Neutrophil (primary cell): Measurements from ENCODE around the gene CRIP1.
A peak's percentile ranks its signal among the peaks of the same experiment; 100 is the strongest.

Experiments used
- H3K27ac ChIP-seq: fragments of 200-600 bp; sonication (generic); 2 replicates; pipeline ENCODE4 v1.5.1; 2016; ENCODE audit warnings: mild to moderate bottlenecking, moderate library complexity
- H3K27me3 ChIP-seq: fragments of 200-600 bp; sonication (generic); 2 replicates; pipeline ENCODE4 v1.6.0; 2016; ENCODE audit warnings: mild to moderate bottlenecking
- H3K36me3 ChIP-seq: fragments of 200-600 bp; sonication (generic); 2 replicates; pipeline ENCODE4 v1.5.1; 2017
- H3K4me1 ChIP-seq, 2 experiments: fragments of 200-600 bp in 1 of 2; sonication (generic) in 1 of 2; 1 replicate in 1 of 2; 2 replicates in 1 of 2; pipeline versions ENCODE4 v1.5.1 to v1.6.1; 2013 to 2016; ENCODE audit warnings: low read depth in 1 of 2, low read length in 1 of 2, mild to moderate bottlenecking in 1 of 2, moderate library complexity in 1 of 2; ENCODE audit not compliant: control insufficient read depth in 1 of 2, insufficient read depth in 1 of 2
- H3K4me3 ChIP-seq, 2 experiments: fragments of 200-600 bp in 1 of 2; sonication (generic) in 1 of 2; 1 replicate in 1 of 2; 2 replicates in 1 of 2; pipeline ENCODE4 v1.5.1; 2013 to 2016; ENCODE audit warnings: low read depth in 1 of 2, low read length in 1 of 2, mild to moderate bottlenecking in 1 of 2, moderate library complexity in 1 of 2
- H3K9me3 ChIP-seq: fragments of 200-600 bp; sonication (generic); 2 replicates; pipeline ENCODE4 v1.5.1; 2016
- TF ChIP-seq, protein P1 (sequence below): fragments of 200-600 bp; sonication (generic); IDR thresholded peaks from 2 replicates; pipeline ENCODE4 v1.5.1; 2016; ENCODE audit warnings: antibody characterized with exemption

Gene CRIP1

DNA sequence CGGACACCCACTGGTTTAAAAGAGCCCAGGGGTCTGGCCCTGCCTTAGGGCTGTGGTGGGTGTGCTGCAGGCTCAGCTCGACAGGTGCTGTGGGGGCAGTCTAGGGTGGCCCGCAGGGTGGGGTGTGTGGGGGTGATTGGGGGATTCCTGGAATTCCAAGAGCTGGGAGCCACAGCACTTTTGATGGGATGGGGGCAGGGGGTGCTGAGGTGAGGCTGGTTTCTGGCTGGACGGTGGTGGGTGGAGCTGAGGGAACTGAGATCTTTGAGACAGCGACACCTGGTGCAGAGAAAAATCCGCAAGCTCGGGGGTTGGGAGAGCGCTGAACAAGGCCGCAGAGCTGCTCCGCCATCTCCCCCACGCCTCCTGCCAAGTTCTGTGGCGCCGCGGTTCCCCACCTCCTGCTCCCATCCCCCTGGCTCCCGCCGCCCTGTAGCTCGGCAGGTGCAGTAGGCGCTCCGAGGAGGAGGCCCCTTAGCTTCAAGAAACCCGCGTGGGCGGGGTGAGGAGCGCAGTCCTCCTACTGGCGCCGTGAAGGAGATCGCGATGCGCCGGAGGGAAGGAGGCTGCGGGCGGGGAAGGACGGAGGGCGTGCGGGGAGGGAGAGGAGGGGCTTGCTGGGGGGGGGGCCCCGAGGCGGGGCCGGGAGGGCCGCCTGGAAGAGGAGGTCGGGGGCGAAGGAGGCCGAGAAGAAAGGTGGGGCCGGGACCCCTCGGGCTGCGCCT, 3.0 kb downstream of the CRIP1 start:
- Histone ChIP-seq H3K9me3 (no peaks in the 10 kb centered on the region), H3K4me1 (peaks cover 32 to 47% of the 10 kb centered on the region in 2 experiments), H3K4me3 (peak overlapping the region; percentile 81 to 97), H3K27me3 (peaks cover 43% of the 10 kb centered on the region), H3K36me3 (no peaks in the 10 kb centered on the region), H3K27ac (peak overlapping the region; percentile 96)
- TF ChIP-seq, protein P1, sequence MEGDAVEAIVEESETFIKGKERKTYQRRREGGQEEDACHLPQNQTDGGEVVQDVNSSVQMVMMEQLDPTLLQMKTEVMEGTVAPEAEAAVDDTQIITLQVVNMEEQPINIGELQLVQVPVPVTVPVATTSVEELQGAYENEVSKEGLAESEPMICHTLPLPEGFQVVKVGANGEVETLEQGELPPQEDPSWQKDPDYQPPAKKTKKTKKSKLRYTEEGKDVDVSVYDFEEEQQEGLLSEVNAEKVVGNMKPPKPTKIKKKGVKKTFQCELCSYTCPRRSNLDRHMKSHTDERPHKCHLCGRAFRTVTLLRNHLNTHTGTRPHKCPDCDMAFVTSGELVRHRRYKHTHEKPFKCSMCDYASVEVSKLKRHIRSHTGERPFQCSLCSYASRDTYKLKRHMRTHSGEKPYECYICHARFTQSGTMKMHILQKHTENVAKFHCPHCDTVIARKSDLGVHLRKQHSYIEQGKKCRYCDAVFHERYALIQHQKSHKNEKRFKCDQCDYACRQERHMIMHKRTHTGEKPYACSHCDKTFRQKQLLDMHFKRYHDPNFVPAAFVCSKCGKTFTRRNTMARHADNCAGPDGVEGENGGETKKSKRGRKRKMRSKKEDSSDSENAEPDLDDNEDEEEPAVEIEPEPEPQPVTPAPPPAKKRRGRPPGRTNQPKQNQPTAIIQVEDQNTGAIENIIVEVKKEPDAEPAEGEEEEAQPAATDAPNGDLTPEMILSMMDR = peak; percentile 46

DNA sequence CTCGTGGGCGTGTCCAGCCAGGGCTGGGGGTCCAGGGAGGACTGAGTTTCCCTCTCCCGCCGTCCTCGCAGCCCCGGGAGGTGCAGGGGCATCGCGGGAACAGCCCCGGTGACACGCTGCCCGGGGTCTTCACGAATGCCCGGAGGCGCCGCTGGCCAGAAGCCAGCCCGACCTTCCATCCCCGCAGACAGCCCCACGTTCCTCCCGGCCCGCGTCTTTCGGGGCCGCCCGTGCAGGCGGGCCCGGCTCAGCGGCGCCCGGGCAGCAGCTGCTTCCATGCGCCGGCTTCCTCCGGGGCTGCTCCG, 3.5 kb downstream of the CRIP1 start:
- peak overlapping the region; percentile 81 to 97 for H3K4me3 ChIP-seq
- H3K27ac ChIP-seq = peak overlapping the region; percentile 96
- H3K4me1 ChIP-seq = peaks cover 32 to 47% of the 10 kb centered on the region in 2 experiments

DNA sequence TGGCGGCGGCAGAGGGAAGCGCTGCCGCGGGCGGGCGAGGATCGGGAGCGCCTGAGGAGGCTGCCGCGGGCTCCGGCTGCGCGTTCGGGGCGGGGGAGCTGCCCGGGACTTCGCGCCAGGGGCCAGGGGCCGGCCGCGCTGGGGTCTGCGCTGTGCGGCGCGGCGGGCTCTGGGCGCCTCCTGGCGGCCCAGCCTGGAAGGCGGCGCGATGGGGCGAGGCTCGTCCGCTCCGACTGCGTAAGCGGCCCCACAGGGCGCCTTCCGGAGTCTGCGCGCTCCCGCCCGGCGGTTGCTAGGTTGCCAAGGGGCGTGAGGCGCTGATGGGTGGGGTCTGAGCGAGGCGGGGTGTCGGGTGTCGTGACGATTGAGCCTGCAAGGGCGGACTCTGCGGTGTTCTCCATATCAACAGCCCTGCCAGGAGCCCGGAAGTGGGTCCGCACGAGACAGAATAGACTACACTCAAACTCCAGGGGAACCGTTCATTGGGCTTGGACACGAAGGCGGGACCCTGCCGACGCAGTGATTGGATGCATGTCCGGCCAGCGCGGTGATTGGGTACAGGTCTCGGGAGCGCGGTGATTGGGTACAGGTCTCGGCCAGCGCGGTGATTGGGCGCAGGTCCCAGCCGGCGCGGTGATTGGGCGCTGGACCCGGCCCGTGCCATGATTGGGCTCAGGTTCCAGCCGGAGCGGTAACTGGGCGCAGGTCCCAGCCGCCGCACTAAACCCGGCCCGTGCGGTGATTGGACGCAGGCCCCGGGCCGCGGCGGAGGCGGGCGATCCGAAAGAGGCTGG, 4.1 kb downstream of the CRIP1 start, which contains the start of gene TEDC1:
Gene TEDC1 (plus strand): TSS at position 675 of the 794 bp plus-strand sequence. CDS start 130 bp downstream, outside the sequence.
- TF ChIP-seq, protein P1 = peak; percentile 96
- Histone ChIP-seq H3K9me3 (no peaks in the 10 kb centered on the region), H3K36me3 (no peaks in the 10 kb centered on the region), H3K27ac (peak within 1 kb of the TSS; percentile 96), H3K27me3 (peaks cover 32% of the 10 kb centered on the region), H3K4me3 (peak within 1 kb of the TSS; percentile 81 to 97), H3K4me1 (peaks cover 32 to 47% of the 10 kb centered on the region in 2 experiments)

More for the DNA sequence above, 3.5 kb downstream of the CRIP1 start:
- peaks cover 38% of the 10 kb centered on the region for H3K27me3 ChIP-seq
- H3K9me3 ChIP-seq = no peaks in the 10 kb centered on the region
- H3K36me3 ChIP-seq = no peaks in the 10 kb centered on the region
- TF ChIP-seq, protein P1 = no peak

DNA sequence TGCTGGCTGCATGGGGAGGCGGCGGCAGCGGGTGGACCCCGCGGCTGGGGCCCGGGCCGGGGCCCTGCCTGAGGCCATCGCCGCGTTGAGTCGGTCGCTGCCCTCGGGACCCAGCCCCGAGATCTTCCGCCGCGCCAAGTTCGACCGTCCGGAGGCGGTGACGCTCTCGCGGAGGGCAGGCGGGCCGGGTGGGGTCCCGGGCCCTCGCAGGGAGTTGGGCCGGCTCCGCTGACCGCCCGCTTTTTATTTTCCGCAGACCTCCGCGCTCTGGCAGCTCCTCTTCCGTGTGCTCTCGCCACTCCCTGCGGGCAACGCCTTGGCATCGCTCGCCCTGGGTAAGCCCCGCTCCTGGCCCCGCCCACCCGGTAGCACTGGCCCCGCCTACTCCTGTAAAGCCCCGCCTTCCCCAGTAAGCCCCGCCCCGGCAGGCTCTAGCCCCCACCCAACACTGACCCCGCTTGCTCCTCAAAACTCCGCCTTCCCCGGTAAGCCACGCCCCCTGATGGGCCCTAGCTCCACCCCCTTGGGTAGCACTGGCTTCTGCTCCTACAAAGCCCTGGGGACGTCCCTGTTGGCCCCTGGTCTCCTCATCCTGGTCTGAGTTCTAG, 4.8 kb downstream of the CRIP1 start:
- TF ChIP-seq, protein P1 = no peak
- H3K4me1 ChIP-seq = peaks cover 32 to 44% of the 10 kb centered on the region in 2 experiments
- peak overlapping the region; percentile 96 for H3K27ac ChIP-seq

DNA sequence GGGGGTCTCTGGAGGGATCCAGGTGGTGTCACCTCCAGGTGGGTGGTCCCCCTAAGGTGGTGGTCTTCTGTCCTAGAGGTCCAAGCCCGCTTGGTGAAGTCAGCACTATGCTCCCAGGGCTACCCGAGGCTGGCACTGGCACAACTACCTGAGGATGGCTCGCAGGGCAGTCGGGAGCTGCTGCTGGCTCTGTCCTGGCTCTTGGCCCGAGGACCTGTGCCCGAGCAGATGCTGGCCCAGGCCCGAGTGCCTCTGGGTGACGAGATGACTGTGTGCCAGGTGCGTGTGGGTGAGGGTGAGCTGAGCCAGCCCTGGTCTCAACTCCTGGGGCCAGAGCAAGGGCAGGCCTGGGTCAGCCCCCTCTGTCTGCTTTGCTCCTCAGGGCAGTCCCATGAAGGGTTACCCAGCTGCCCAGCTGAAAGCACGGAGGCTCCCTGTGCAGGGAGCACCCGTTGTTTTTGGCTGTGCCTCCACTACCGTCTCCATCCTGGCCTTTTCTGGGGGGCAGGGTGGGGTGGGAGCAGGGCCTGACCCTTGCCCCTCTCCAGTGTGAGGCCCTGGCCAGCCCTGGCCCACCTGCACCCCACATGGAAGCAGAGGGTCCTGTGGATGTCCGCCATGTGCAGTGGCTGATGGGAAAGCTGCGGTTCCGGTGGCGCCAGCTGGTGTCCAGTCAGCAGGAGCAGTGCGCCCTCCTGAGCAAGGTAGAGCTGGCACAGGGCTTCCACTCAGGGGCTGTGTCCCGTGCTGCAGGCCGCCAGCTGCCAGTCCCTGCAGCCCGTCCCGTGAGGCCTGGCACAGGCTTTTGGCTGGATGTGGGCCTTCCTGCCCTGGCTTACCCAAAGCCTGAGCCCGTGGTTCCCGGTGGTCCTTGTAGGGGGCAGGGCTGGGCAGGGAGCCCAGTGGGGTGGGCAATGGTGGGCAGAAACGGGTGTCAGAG, 5.6 kb downstream of the CRIP1 start:
- Histone ChIP-seq H3K27me3 (peaks cover 17% of the 10 kb centered on the region), H3K27ac (peak overlapping the region; percentile 4), H3K9me3 (no peaks in the 10 kb centered on the region), H3K4me1 (peaks cover 28 to 36% of the 10 kb centered on the region in 2 experiments), H3K36me3 (peaks cover under 1% of the 10 kb centered on the region), H3K4me3 (peak overlapping the region; percentile 81 to 97)
- TF ChIP-seq, protein P1 = no peak

More for the DNA sequence above, 4.8 kb downstream of the CRIP1 start:
- Histone ChIP-seq H3K9me3 (no peaks in the 10 kb centered on the region), H3K36me3 (no peaks in the 10 kb centered on the region), H3K27me3 (peaks cover 25% of the 10 kb centered on the region), H3K4me3 (peak overlapping the region; percentile 81 to 97)
